DOHH2 (cell line): Measurements from ENCODE around the gene PIGX.

Source experiments
- H3F3A ChIP-seq: fragments of 200-600 bp; sonication (generic), shearing (Covaris generic); 2 replicates; pipeline ENCODE4 v1.6.0; 2016; ENCODE audit warnings: antibody characterized with exemption, mild to moderate bottlenecking; ENCODE audit not compliant: control insufficient read depth, insufficient read depth
- H3K27ac ChIP-seq: fragments of 200-600 bp; sonication (generic); 2 replicates; pipeline ENCODE4 v1.5.1; 2014; ENCODE audit warnings: low read depth, mild to moderate bottlenecking, low read length, moderate library complexity
- H3K27me3 ChIP-seq: fragments of 200-600 bp; sonication (generic); 2 replicates; pipeline ENCODE4 v1.6.1; 2014; ENCODE audit warnings: mild to moderate bottlenecking, low read length, mixed read lengths; ENCODE audit not compliant: control insufficient read depth
- H3K36me3 ChIP-seq: fragments of 200-600 bp; sonication (generic); 2 replicates; pipeline ENCODE4 v1.6.1; 2014; ENCODE audit warnings: mild to moderate bottlenecking, low read length, moderate library complexity, mixed read lengths; ENCODE audit not compliant: control insufficient read depth
- H3K4me1 ChIP-seq: fragments of 200-600 bp; sonication (generic); 2 replicates; pipeline ENCODE4 v1.6.1; 2014; ENCODE audit warnings: mild to moderate bottlenecking, low read length, mixed read lengths; ENCODE audit not compliant: control insufficient read depth
- H3K4me2 ChIP-seq: fragments of 200-600 bp; sonication (generic); 2 replicates; pipeline ENCODE4 v1.6.0; 2014; ENCODE audit warnings: mild to moderate bottlenecking, low read length, moderate library complexity
- H3K4me3 ChIP-seq: fragments of 200-600 bp; sonication (generic); 2 replicates; pipeline ENCODE4 v1.5.1; 2014; ENCODE audit warnings: mild to moderate bottlenecking, low read length, mixed read lengths
- H3K79me2 ChIP-seq: fragments of 200-600 bp; sonication (generic); 2 replicates; pipeline ENCODE4 v1.6.1; 2014; ENCODE audit warnings: mild to moderate bottlenecking, low read length, mixed read lengths; ENCODE audit not compliant: control insufficient read depth
- H3K9me2 ChIP-seq: fragments of 200-600 bp; sonication (generic); replicated peaks from 2 replicates; pipeline ENCODE4 v1.6.1; 2014; ENCODE audit warnings: mild to moderate bottlenecking, low read length, mixed read lengths; ENCODE audit not compliant: control insufficient read depth
- H3K9me3 ChIP-seq: fragments of 200-600 bp; sonication (generic); 2 replicates; pipeline ENCODE4 v1.6.1; 2014; ENCODE audit warnings: antibody characterized with exemption, low read length, mixed read lengths; ENCODE audit not compliant: control insufficient read depth, insufficient read depth
- H4K20me1 ChIP-seq: fragments of 200-600 bp; sonication (generic); 2 replicates; pipeline ENCODE4 v1.6.0; 2014; ENCODE audit warnings: low read depth, mild to moderate bottlenecking, antibody characterized with exemption, low read length, moderate library complexity; ENCODE audit not compliant: control insufficient read depth, insufficient read depth
- CTCF ChIP-seq: fragments of 200-600 bp; sonication (generic); IDR thresholded peaks from one replicate; pipeline ENCODE4 v1.5.1; 2014; ENCODE audit warnings: antibody characterized with exemption, mild to moderate bottlenecking, low read depth, low read length; ENCODE audit not compliant: poor library complexity, severe bottlenecking
- EZH2phosphoT487 ChIP-seq: fragments of 200-600 bp; sonication (generic); IDR thresholded peaks from 2 replicates; pipeline ENCODE4 v1.6.1; 2017; ENCODE audit warnings: borderline replicate concordance, mild to moderate bottlenecking, antibody characterized with exemption, low read length, moderate library complexity, mixed read lengths

PIGX gene

GRCh38 chr3:196667056-196667825 is 44.9 kb upstream of the PIGX start:
- Histone ChIP-seq H3K4me1 (peaks cover 5% of the 10 kb centered on the region), H3K4me3 (no peak overlapping the region), H3K9me3 (no peaks in the 10 kb centered on the region), H3F3A (no peaks in the 10 kb centered on the region), H3K36me3 (no peaks in the 10 kb centered on the region), H3K9me2 (no peaks in the 10 kb centered on the region), H3K4me2 (no peak overlapping the region), H3K79me2 (no peaks in the 10 kb centered on the region), H3K27ac (no peak overlapping the region), H4K20me1 (no peaks in the 10 kb centered on the region), H3K27me3 (peaks cover 9% of the 10 kb centered on the region)
- TF ChIP-seq CTCF, result no peak
- no peak for TF ChIP-seq EZH2phosphoT487

- Histone ChIP-seq H3K4me2 (no peak overlapping the region), H3K27me3 (peaks cover 9% of the 10 kb centered on the region), H3K79me2 (no peaks in the 10 kb centered on the region), H3F3A (no peaks in the 10 kb centered on the region), H3K4me3 (no peak overlapping the region), H3K36me3 (no peaks in the 10 kb centered on the region), H3K27ac (no peak overlapping the region), H3K9me2 (no peaks in the 10 kb centered on the region), H3K4me1 (peaks cover 5% of the 10 kb centered on the region), H3K9me3 (no peaks in the 10 kb centered on the region), H4K20me1 (no peaks in the 10 kb centered on the region)
- TF ChIP-seq CTCF (no peak), EZH2phosphoT487 (no peak)
Observed at GRCh38 chr3:196670339-196670738, 41.8 kb upstream of the PIGX start.

- no peak for TF ChIP-seq CTCF
- TF ChIP-seq EZH2phosphoT487, result no peak
- no peaks in the 10 kb centered on the region for H3K36me3 ChIP-seq
- no peaks in the 10 kb centered on the region for H3F3A ChIP-seq
- no peak overlapping the region for H3K4me2 ChIP-seq
- H3K27ac ChIP-seq, result no peak overlapping the region
- peaks cover 5% of the 10 kb centered on the region for H3K4me1 ChIP-seq
- H3K4me3 ChIP-seq, result no peak overlapping the region
- H3K9me3 ChIP-seq, result no peaks in the 10 kb centered on the region
- H3K9me2 ChIP-seq, result no peaks in the 10 kb centered on the region
- no peaks in the 10 kb centered on the region for H3K79me2 ChIP-seq
- no peaks in the 10 kb centered on the region for H4K20me1 ChIP-seq
- peaks cover 21% of the 10 kb centered on the region for H3K27me3 ChIP-seq
Observed at GRCh38 chr3:196673632-196674031, 38.5 kb upstream of the PIGX start.
